Hepatic stellate cell (primary cell): ENCODE data around the gene DDX20.
"Not testable (repeated sequence)": the region's sequence is repeated elsewhere in the genome, so short reads cannot be mapped to it uniquely, and the experiment has no call there.

Source experiments
- DNase-seq: peaks from one replicate; pipeline ENCODE4 v3.0.0; 2011; ENCODE audit warnings: low spot score

DDX20 gene

DNA sequence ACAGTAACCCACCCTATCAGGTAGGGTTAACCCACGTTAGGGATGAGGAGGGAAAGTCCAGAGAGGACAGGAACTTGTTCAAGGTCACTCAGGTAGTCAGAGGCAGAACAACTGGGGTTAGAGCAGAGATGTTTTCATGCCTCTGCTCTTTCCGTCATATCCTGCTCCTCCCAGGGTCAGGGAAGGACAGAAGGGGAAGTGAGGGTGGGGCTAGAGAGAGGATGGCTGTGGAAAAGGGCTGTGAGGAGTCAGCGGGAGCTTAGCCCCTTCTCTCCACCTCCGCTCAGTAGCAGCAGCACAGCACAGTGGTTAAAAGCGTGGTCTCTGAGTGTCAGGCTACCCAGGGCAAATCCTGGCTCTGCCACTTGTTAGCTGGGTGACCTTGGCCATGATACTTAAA, 36.5 kb downstream of the DDX20 start:
- no peak for DNase-seq

- no peak for DNase-seq
Measured at GRCh38 chr1:111793923-111794322, 38.2 kb downstream of the DDX20 start.

DNA sequence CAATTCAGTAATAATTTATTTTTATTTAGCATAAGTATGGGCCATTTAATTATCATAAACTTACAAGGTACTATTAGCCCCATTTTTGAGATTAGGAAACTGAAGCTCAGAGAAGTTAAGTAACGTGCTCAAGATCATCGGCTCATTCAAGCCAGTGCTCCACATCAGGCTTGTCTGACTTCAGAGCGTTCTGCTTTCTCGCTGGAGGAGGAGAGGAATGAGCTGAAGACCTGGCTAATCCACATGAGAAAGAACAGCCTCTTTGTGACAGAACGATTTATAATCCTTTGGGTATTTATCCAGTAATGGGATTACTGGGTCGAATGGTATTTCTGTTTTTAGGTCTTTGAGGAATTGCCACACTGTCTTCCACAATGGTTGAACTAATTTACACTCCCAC, 39.7 kb downstream of the DDX20 start:
- DNase-seq: no peak

- DNase-seq: no peak
Measured at GRCh38 chr1:111798580-111798979, 42.9 kb downstream of the DDX20 start.

- not testable (repeated sequence) for DNase-seq
Measured at GRCh38 chr1:111799722-111800121, 44.0 kb downstream of the DDX20 start.

DNA sequence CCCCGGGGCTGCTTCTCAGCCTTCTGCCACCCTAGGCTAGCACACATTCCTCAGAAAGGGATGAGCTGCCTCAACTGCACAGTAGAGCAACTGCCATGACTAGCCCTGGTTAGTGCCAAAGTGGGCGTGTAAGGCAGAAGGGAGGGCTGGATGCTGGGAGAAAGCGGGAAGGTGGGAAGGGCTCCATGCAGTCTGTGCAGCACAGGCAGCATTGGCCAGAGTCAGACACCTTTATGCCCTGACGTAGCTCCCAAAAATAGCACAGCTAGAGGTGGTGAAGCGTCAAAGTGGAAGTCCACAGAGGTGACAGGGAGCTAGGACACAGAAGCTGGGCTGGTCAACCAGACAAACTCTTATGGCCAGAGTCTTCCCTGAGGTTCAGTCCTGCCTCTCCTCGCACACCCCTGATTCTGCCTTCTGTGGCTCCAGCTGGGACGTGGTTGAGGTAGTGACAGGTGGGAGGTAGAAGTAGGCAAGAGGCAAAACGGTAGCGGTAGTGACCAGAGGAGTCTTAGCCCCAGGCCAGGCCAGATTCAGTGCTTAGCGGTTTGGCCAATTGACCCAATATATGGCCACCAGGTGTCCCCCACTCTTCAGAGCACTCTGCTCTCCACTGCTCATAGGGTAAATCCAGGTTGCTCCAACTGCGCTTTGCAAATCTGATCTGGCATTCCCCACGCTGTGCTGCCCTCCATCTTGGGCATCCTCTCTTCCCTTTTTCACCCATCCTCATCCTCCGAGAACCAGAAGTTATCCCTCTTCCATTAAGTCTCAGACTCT, 45.6 kb downstream of the DDX20 start:
- DNase-seq: no peak

DNA sequence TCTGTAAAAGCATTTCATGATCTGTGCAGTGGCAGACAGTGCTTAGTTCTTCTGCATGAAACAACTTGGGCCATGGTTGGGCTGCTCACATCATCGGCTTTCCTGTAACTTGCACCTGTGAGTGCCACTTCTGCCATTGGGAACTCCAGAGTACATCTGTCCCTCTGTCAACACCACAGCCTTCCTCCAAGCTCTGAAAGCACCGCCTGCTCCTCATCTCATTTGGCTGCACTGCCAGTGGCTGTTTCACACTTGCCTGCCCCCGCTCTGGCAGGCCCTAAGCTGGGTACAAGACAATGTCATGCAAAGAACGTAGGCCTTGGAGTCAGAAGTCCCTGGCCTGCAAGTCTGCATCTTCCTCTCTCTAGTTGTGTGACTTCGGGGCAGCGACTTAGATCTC, 46.4 kb downstream of the DDX20 start:
- DNase-seq: no peak

GRCh38 chr1:111802984-111803383, 47.3 kb downstream of the DDX20 start:
- DNase-seq: no peak

DNA sequence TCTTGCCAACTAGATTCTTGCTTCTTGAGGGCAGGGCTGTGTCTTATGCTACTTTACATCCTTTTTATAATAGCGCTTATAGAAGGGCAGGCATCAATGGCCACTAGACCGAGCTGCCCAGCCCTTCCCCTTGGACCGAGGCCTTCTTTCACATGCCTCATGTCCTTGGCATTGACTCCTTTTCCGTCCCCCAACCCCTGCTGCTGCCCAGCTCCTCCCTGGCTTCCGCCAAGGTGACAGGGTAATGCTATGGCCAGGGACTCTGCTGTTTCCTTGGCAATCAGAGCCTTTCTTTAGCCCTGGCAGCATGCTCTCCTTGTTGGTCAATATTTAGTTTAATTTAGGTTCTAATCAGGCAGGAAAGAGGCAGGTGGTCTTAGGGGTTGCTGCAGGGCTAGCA, 48.2 kb downstream of the DDX20 start:
- no peak for DNase-seq

- no peak for DNase-seq
Measured at GRCh38 chr1:111804776-111805175, 49.1 kb downstream of the DDX20 start.

GRCh38 chr1:111805251-111805650, 49.5 kb downstream of the DDX20 start:
- no peak for DNase-seq

- DNase-seq: no peak
Measured at GRCh38 chr1:111811891-111812290, 56.2 kb downstream of the DDX20 start.

DNA sequence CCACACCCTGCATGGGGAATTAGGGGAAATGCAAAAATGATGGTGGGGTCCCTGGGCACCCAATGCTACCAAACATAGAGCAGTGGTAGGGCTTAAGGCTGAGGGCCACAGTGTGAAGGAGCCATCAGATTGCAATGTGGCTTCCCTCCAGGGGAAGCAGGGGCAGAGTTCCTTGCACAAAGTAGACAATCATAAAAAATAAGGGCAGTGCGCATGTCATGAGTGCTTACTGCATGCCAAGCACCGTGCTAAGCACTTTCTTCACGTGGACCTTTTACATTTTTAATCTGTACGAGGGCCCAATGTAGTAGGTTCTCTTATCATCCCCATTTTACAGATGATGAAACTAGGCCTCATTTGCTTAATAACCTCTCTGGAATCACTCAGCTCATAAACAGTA, 56.6 kb downstream of the DDX20 start:
- no peak for DNase-seq

DNA sequence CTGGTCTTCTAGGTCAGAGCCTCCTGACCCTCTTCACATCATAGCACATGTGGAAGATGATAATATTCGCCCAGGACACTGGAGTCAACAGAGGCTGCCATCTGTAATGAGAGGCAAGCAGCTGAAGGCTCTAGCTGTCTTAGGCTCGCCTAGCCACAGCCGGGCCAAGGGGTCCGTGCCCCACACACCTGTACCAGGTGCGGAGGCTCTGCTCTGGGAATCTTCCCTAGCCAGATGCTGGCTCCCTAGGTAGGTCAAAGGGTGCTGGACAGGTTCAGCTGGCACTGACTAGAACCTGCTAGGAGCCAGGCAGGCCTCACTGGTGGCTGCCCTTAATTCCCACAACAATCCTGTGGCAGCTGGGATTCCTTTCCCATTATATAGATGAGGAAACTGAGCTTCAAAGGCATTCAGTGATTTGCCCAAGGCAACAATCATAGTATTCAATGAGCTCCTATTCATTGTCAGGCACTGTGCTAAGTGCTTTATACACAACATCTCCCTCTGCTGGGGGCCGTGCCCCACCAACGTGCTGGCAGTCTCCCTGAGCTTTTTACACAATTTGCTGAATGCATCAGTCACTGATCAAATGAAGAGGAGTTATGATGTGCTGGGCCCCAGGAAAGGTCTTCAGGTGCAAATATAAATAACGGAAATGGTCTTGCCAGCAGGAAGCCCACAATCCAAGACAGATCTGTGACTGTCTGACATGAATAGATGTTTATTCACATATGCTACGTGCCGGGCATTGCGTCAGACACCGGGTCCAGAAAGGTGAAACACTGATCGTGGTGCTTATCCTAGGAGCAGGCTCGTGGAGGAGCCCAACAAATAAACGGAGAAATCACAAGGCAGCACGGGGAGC, 58.0 kb downstream of the DDX20 start:
- no peak for DNase-seq

- no peak for DNase-seq
Measured at GRCh38 chr1:111814305-111814628, 58.6 kb downstream of the DDX20 start.

- DNase-seq: no peak
Measured at GRCh38 chr1:111814642-111815041, 58.9 kb downstream of the DDX20 start.
